Parathyroid adenoma (tissue), 2 donors: Measurements from ENCODE around the gene SORCS2.

ENCODE experiments used
- H2AFZ ChIP-seq: fragments of 300-600 bp; sonication (generic); one replicate; pipeline ENCODE4 v1.7.0; 2017; ENCODE audit warnings: antibody characterized with exemption, mild to moderate bottlenecking
- H3K27ac ChIP-seq: fragments of 300-600 bp; sonication (generic); one replicate; pipeline ENCODE4 v1.7.0; 2017
- H3K27me3 ChIP-seq: fragments of 300-600 bp; sonication (generic); one replicate; pipeline ENCODE4 v1.7.0; 2017; ENCODE audit warnings: low read length; ENCODE audit not compliant: control insufficient read depth, insufficient read depth
- H3K36me3 ChIP-seq: fragments of 300-600 bp; sonication (generic); one replicate; pipeline ENCODE4 v1.7.0; 2017; ENCODE audit warnings: low read length; ENCODE audit not compliant: control insufficient read depth, insufficient read depth
- H3K4me1 ChIP-seq: fragments of 300-600 bp; sonication (generic); one replicate; pipeline ENCODE4 v1.7.0; 2017; ENCODE audit warnings: control low read depth
- H3K4me2 ChIP-seq: fragments of 300-600 bp; sonication (generic); one replicate; pipeline ENCODE4 v1.7.0; 2017; ENCODE audit warnings: low read length
- H3K4me3 ChIP-seq: fragments of 300-600 bp; sonication (generic); one replicate; pipeline ENCODE4 v1.7.0; 2017; ENCODE audit warnings: low read depth, low read length
- H3K79me2 ChIP-seq: fragments of 300-600 bp; sonication (generic); one replicate; pipeline ENCODE4 v1.7.0; 2017; ENCODE audit warnings: control low read depth
- H3K9ac ChIP-seq: fragments of 300-600 bp; sonication (generic); one replicate; pipeline ENCODE4 v1.7.0; 2017; ENCODE audit warnings: mild to moderate bottlenecking
- H3K9me3 ChIP-seq: fragments of 300-600 bp; sonication (generic); one replicate; pipeline ENCODE4 v1.7.0; 2017; ENCODE audit warnings: low read length; ENCODE audit not compliant: control insufficient read depth
- CTCF ChIP-seq: fragments of 300-600 bp; sonication (generic); IDR thresholded peaks from one replicate; pipeline ENCODE4 v1.7.0; 2017; ENCODE audit warnings: antibody characterized with exemption, mild to moderate bottlenecking
- donor health status: primary hyperparathyroidism.

SORCS2 gene

GRCh38 chr4:7486101-7486500, 293.8 kb downstream of the SORCS2 start:
- TF ChIP-seq CTCF, result no peak
- Histone ChIP-seq H3K9ac (no peak overlapping the region), H3K4me2 (no peak overlapping the region), H3K9me3 (no peaks in the 10 kb centered on the region), H3K4me1 (no peaks in the 10 kb centered on the region), H2AFZ (no peak overlapping the region), H3K79me2 (no peaks in the 10 kb centered on the region), H3K4me3 (no peak overlapping the region), H3K36me3 (no peaks in the 10 kb centered on the region), H3K27me3 (no peaks in the 10 kb centered on the region), H3K27ac (no peak overlapping the region)

DNA sequence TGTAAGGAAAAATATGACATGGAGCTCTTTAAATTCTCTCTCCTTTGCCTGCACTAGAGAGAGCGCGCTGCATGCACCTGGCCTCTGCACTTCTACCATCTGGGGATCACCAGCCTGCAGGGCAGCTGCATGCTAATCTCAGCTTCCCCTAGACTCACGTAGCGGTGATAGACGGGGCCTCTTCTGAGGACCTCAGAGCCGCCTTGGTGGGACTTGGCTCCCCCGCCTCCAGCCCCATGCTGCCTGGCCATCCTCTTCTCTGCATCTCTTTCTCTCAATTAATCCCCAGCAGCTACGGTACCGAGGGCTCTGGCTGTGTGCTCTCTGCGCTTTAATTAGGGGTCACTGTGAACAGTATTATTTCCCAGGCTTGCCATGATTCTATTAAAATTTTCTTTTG, 295.2 kb downstream of the SORCS2 start:
- Histone ChIP-seq H3K4me3 (no peak overlapping the region), H3K36me3 (no peaks in the 10 kb centered on the region)

DNA sequence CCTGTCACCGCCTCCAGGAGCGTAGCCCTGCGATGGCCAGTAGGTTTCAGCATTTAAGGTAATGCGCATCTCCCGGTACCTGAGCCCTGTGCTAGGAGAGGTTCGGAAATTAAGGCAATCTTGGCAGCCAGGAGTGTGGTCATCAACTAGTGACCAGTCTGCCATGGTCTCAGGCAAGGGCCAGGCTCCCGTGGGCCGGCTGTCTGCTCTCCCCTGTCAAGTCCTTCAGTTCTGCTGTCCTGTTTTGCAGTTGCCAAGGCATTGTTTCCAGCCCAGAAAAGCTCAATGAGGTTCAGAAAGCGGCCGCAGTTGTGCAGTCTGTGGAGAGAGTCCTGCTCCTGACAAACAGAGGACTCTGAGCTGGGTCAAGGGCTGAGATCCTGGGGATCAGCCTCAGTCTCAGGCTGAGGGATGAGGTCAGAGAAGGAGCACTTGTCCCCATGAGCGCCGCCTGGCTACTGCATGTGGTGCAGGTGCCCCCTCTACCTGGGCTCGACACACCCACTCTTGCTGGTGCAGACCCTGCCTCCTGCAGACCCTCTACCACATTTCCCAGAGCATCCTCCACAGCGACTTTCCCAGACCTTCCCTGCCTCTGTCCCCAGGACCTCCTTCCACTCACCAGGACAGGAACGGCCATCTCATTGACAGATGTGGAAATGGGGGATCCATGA, 295.8 kb downstream of the SORCS2 start:
- Histone ChIP-seq H3K79me2 (no peaks in the 10 kb centered on the region), H3K9ac (no peak overlapping the region), H3K9me3 (no peaks in the 10 kb centered on the region), H3K36me3 (no peaks in the 10 kb centered on the region), H3K27ac (no peak overlapping the region), H3K4me3 (no peak overlapping the region), H3K4me1 (no peaks in the 10 kb centered on the region), H3K27me3 (no peaks in the 10 kb centered on the region), H3K4me2 (no peak overlapping the region), H2AFZ (no peak overlapping the region)
- no peak for TF ChIP-seq CTCF

More for the DNA sequence above, 295.2 kb downstream of the SORCS2 start:
- no peaks in the 10 kb centered on the region for H3K79me2 ChIP-seq
- no peaks in the 10 kb centered on the region for H3K4me1 ChIP-seq
- no peak overlapping the region for H3K4me2 ChIP-seq
- no peak for TF ChIP-seq CTCF
- no peak overlapping the region for H3K27ac ChIP-seq
- H3K9me3 ChIP-seq, result no peaks in the 10 kb centered on the region
- no peak overlapping the region for H3K9ac ChIP-seq
- no peaks in the 10 kb centered on the region for H3K27me3 ChIP-seq
- H2AFZ ChIP-seq, result no peak overlapping the region

DNA sequence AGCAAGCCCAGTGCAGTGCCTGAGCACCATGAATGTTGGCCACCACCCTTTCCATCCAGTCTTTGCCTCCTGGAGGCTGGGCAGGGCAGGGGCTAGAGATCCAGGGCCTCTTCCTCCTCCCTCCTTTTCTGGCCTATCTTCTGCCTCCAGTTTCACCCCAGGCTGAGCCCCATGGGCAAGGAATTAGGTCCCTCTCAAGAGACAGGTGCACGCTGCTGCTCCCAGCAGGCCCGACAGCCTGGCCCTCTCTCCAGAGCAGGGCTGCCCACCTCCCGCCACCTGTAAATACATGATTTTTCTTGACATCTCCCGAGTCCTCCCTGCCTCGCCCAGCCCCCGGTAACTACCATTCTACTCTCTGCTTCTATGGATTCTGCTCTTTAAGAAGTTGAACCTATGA, 299.6 kb downstream of the SORCS2 start:
- Histone ChIP-seq H2AFZ (no peak overlapping the region), H3K4me2 (no peak overlapping the region), H3K36me3 (no peaks in the 10 kb centered on the region), H3K9me3 (no peaks in the 10 kb centered on the region), H3K79me2 (no peaks in the 10 kb centered on the region), H3K27me3 (no peaks in the 10 kb centered on the region), H3K4me1 (no peaks in the 10 kb centered on the region), H3K4me3 (no peak overlapping the region), H3K9ac (no peak overlapping the region), H3K27ac (no peak overlapping the region)
- TF ChIP-seq CTCF, result no peak

- no peak for TF ChIP-seq CTCF
- Histone ChIP-seq H3K36me3 (no peaks in the 10 kb centered on the region), H3K4me1 (no peaks in the 10 kb centered on the region), H3K79me2 (no peaks in the 10 kb centered on the region), H3K27ac (no peak overlapping the region), H3K4me3 (no peak overlapping the region), H3K27me3 (no peaks in the 10 kb centered on the region), H2AFZ (no peak overlapping the region), H3K4me2 (no peak overlapping the region), H3K9ac (no peak overlapping the region), H3K9me3 (no peaks in the 10 kb centered on the region)
Measured at GRCh38 chr4:7498446-7499200, 306.3 kb downstream of the SORCS2 start.
